Fibroblast of villous mesenchyme (primary cell): ENCODE measurements around the gene TBC1D21. TPM values are rescaled to one million over a fixed set of nuclear protein-coding genes. Genes with fewer than 3 reads are reported as not detected.

Source experiments
- DNase-seq: peaks from one replicate; pipeline ENCODE4 v3.0.0-alpha.2; 2010; ENCODE audit warnings: low read depth
- H3K4me3 ChIP-seq: 2 replicates; pipeline ENCODE4 v1.5.1; 2011; ENCODE audit warnings: low read depth, mild to moderate bottlenecking, low read length
- CTCF ChIP-seq: IDR thresholded peaks from 2 replicates; pipeline ENCODE4 v1.5.1; 2012; ENCODE audit warnings: low read depth, mild to moderate bottlenecking, low read length; ENCODE audit not compliant: insufficient read depth
- total RNA-seq: library from RNA; depleted of rRNA; stranded (reverse); fragments of >200 nt; gene quantifications from 2 replicates; pipeline ENCODE4 v1.2.3, GENCODE V29; 2012

TBC1D21 gene
- total RNA-seq, 1 donor, result not detected

- H3K4me3 ChIP-seq, result no peak overlapping the region
- no peak for TF ChIP-seq CTCF
- DNase-seq, result no peak
Observed at GRCh38 chr15:73867426-73867825, 5.9 kb upstream of the TBC1D21 start.

- no peak for DNase-seq
- H3K4me3 ChIP-seq, result no peak overlapping the region
- no peak for TF ChIP-seq CTCF
Observed at GRCh38 chr15:73867956-73868355, 5.4 kb upstream of the TBC1D21 start.

GRCh38 chr15:73869216-73869995 lies 4.0 kb upstream of the TBC1D21 start:
- H3K4me3 ChIP-seq, result no peak overlapping the region
- no peak for TF ChIP-seq CTCF
- DNase-seq, result no peak

DNA sequence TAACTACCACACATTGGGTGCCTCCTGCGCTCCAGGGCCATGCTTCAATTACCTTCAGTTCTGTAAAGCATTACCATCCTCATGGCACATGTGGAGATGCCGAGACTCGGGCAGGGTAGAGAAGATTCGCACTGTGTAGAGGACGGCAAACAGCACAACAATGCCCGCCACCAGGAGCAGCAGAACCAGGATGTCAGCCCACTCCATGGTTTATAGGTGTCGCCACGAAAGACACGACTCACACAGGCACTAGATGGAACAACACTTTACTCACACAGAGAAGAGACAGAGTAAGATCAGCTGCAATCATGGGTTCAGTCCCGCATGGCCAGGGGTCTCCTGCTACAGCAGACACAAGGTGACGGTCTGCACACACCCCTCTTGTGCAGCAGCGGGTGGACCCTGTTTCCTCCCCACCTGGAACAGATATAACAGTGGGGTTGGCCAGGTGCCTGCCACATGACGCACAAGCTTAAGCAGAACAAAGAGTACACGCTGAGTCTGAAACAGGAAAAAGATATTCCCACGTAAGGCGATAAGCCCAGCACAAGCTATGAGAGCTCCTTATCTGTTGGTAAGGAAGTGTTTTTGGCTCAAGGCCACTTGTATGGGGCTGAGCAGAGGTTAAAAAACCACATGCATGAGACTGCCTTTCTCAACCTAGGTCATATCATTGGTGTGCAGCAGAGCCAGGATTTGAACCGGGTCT lies 2.5 kb upstream of the TBC1D21 start:
- no peak overlapping the region for H3K4me3 ChIP-seq
- peak; percentile 75 for DNase-seq
- no peak for TF ChIP-seq CTCF

- TF ChIP-seq CTCF, result no peak
- H3K4me3 ChIP-seq, result no peak overlapping the region
- no peak for DNase-seq
Observed at GRCh38 chr15:73872346-73872745, 1.0 kb upstream of the TBC1D21 start.

DNA sequence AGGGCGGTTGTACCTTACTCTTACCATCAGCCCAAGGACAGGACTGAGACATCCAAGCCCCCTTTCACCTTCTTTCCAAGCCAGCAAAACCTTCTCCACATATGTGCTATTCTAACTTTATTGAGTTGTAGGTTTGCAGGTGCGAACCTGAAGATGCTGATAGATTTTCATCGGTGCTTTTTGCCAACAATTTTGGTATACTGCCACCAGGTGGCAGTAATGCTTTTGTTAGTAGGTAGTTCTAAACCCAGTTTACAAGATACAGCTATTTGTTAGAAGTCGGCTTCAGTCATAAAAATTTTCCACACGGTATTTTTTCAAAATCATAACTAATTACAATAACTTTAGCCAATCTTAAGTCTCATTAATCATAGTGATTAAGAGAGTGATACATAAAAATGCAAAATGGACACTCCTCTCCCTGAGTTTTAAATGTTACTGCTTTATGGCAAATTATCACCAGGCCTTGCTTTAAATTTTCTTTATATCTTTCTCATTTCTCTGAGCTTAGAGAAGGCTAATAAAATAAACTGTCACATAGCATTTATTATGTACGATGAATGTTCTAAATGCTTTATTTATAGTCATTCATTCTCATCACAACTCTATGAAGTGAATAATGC lies 636 bp downstream of the TBC1D21 start:
- DNase-seq, result peak; percentile 67
- H3K4me3 ChIP-seq, result no peak overlapping the region
- peak; percentile 69 for TF ChIP-seq CTCF
